NCI-H345 treated with DMSO at 0.1 percent for 48 hours (cell line): ENCODE data around the gene MYO1C.
"Not testable (repeated sequence)": the region's sequence is repeated elsewhere in the genome, so short reads cannot be mapped to it uniquely, and the experiment has no call there.

Experiments used
- DNase-seq: peaks from one replicate; lab custom pipeline; 2025; ENCODE audit not compliant: unreplicated experiment; lab: John Stamatoyannopoulos, UW

The MYO1C gene

GRCh38 chr17:1435326-1435725 is 57.2 kb downstream of the MYO1C start:
- DNase-seq: no peak

GRCh38 chr17:1434150-1434549 is 58.3 kb downstream of the MYO1C start:
- DNase-seq: no peak

- DNase-seq: no peak
Measured at GRCh38 chr17:1431631-1432104, 60.8 kb downstream of the MYO1C start.

GRCh38 chr17:1423456-1424135 is 68.9 kb downstream of the MYO1C start:
- no peak for DNase-seq

- no peak for DNase-seq
Measured at GRCh38 chr17:1422885-1423284, 69.6 kb downstream of the MYO1C start.

- DNase-seq: no peak
Measured at GRCh38 chr17:1421470-1421869, 71.0 kb downstream of the MYO1C start.

- DNase-seq: no peak
Measured at GRCh38 chr17:1420981-1421380, 71.5 kb downstream of the MYO1C start.

GRCh38 chr17:1420163-1420562 is 72.3 kb downstream of the MYO1C start:
- DNase-seq: no peak

- DNase-seq: not testable (repeated sequence)
Measured at GRCh38 chr17:1418476-1418875, 74.0 kb downstream of the MYO1C start.

- no peak for DNase-seq
Measured at GRCh38 chr17:1416414-1416813, 76.1 kb downstream of the MYO1C start.

- DNase-seq: no peak
Measured at GRCh38 chr17:1414634-1415033, 77.9 kb downstream of the MYO1C start.
